GM18520 (cell line): ENCODE results near the gene NDNF.

ENCODE experiments used
- ATAC-seq: cut with Tn5 transposase; IDR thresholded peaks from one replicate; pipeline ENCODE4 v1.9.1; 2021; ENCODE audit not compliant: unreplicated experiment

Gene NDNF

GRCh38 chr4:121015421-121015820 lies 56.9 kb downstream of the NDNF start:
- ATAC-seq: no peak

GRCh38 chr4:121014544-121014943 lies 57.8 kb downstream of the NDNF start:
- no peak for ATAC-seq

GRCh38 chr4:121011780-121012340 lies 60.5 kb downstream of the NDNF start:
- no peak for ATAC-seq

- ATAC-seq: no peak
Observed at GRCh38 chr4:121011138-121011537, 61.2 kb downstream of the NDNF start.

- ATAC-seq: no peak
Observed at GRCh38 chr4:121009578-121010478, 62.5 kb downstream of the NDNF start.

DNA sequence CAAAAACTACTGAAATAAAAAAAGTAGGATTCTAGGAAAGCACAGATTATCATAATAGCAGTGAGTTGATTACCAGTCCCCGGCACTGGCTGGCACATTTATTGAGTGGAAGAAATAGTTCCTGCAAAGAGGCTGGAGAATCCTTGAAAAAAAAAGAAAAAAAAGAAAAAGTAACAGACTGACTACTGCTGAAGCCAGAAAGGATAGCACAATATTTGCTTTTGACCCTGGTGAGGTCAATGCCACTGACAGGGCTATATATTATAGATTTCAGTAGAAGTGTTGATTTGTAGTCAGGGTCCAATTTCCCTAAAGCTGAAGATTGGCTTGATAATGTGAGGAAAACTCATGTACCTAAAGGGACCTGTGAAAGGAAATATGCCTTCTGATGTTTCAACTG lies 64.7 kb downstream of the NDNF start:
- ATAC-seq: no peak

- ATAC-seq: no peak
Observed at GRCh38 chr4:121003863-121004262, 68.5 kb downstream of the NDNF start.

GRCh38 chr4:120995266-120996010 lies 76.9 kb downstream of the NDNF start:
- no peak for ATAC-seq

- ATAC-seq: no peak
Observed at GRCh38 chr4:120994521-120994920, 77.8 kb downstream of the NDNF start.

DNA sequence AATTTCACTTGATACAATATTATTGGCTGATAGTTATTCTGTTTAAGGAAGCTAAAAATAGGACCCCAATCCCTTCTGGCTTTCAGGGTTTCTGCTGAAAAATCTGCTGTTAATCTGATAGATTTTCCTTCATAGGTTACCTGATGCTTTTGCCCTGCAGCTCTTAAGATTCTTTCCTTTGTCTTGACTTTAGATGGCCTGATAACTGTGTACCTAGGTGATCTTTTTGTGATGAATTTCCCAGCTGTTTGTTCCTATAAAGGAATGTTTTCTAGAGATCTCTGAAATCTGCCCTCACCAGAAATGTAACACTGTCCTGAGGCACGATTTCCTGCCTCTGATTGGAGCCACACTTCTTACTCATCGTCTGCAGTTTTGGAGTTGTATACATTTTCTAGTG lies 80.5 kb downstream of the NDNF start:
- ATAC-seq: no peak

DNA sequence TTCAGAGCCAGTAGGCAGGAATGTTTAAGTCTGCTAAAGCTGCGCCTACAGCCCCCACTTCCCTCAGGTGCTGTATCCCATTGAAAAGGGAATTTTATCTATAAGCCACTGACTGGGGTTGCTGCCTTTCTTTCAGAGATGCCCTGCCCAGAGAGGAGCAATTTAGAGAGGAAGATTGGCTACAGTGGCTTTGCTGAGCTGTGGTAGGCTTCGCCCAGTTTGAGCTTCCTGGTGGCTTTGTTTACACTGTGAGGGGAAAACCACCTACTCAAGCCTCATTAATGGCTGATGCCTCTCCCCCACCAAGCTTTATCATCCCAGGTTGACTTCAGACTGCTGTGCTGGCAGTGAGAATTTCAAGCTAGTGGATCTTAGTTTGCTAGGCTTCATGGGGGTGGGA lies 82.1 kb downstream of the NDNF start:
- no peak for ATAC-seq
